Ishikawa (cell line): ENCODE data around the gene PDE6B.

Experiments used
- CEBPB ChIP-seq: IDR thresholded peaks from 2 replicates; pipeline ENCODE4 v1.6.1; 2012
- CREB1 ChIP-seq: IDR thresholded peaks from 2 replicates; pipeline ENCODE4 v1.6.1; 2012; ENCODE audit warnings: low read depth
- EGR1 ChIP-seq: IDR thresholded peaks from 2 replicates; pipeline ENCODE4 v1.6.1; 2012
- EP300 ChIP-seq: IDR thresholded peaks from 2 replicates; pipeline ENCODE4 v1.6.1; 2012; ENCODE audit warnings: borderline replicate concordance
- FOXM1 ChIP-seq: IDR thresholded peaks from 2 replicates; pipeline ENCODE4 v1.6.1; 2012; ENCODE audit warnings: low read depth, borderline replicate concordance
- NFIC ChIP-seq: IDR thresholded peaks from 2 replicates; pipeline ENCODE4 v1.6.1; 2012
- RAD21 ChIP-seq: IDR thresholded peaks from 2 replicates; pipeline ENCODE4 v1.6.1; 2012; ENCODE audit warnings: low read depth
- TAF1 ChIP-seq: IDR thresholded peaks from 2 replicates; pipeline ENCODE4 v1.6.1; 2012; ENCODE audit warnings: low read depth, mild to moderate bottlenecking
- TCF12 ChIP-seq: IDR thresholded peaks from 2 replicates; pipeline ENCODE4 v1.6.1; 2012; ENCODE audit warnings: low read depth
- TEAD4 ChIP-seq: IDR thresholded peaks from 2 replicates; pipeline ENCODE4 v1.6.1; 2012
- YY1 ChIP-seq: IDR thresholded peaks from 2 replicates; pipeline ENCODE4 v1.6.1; 2012; ENCODE audit warnings: low read depth
- ZBTB7A ChIP-seq: IDR thresholded peaks from 2 replicates; pipeline ENCODE4 v1.6.1; 2012; ENCODE audit warnings: low read depth
- TF ChIP-seq, protein P1 (sequence below): IDR thresholded peaks from 2 replicates; pipeline ENCODE4 v1.6.1; 2012
- TF ChIP-seq, protein P2 (sequence below): IDR thresholded peaks from 2 replicates; pipeline ENCODE4 v1.6.1; 2012; ENCODE audit warnings: low read depth, mild to moderate bottlenecking
- TF ChIP-seq, protein P3 (sequence below): IDR thresholded peaks from 2 replicates; pipeline ENCODE4 v1.6.1; 2012

The PDE6B gene

DNA sequence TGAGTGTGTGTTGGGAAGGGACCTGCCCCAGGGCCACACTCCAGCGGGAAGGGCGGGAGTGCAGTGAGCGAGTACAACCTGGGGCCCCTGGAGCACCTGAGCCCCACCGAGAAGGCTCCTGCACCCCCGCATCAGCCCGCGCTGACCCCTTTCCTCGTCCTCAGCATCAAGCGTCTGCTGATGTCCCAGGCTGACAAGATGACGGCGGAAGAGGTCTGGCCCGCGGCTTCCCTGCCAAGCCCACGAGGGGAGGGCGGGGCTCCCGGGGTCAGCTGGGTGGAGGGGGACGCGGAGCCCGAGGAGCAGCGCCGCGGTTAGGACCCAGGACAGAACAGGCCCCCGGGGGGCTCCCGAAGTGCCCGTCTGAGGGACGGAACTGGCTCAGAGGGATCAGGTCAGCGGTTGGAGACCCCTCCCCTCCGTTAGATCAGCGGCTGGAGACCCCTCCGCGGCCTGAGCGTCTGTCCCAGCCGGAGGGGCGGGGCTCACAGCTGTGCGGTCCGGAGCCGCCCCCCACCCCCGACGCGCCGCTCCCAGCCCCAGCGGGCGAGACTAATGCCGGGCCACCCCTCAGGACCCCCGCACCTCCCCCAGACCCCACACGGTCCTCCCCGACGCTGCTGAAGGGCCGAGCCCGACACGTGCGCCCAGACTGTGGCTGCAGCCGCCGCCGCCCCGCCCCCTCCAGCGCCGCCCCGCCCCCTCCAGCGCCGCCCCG, 55.7 kb downstream of the PDE6B start:
- TF ChIP-seq ZBTB7A: peak; percentile 69
- TF ChIP-seq, protein P1, sequence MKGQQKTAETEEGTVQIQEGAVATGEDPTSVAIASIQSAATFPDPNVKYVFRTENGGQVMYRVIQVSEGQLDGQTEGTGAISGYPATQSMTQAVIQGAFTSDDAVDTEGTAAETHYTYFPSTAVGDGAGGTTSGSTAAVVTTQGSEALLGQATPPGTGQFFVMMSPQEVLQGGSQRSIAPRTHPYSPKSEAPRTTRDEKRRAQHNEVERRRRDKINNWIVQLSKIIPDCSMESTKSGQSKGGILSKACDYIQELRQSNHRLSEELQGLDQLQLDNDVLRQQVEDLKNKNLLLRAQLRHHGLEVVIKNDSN: no peak
- no peak for TF ChIP-seq EGR1
- TF ChIP-seq NFIC: no peak
- no peak for TF ChIP-seq FOXM1
- no peak for TF ChIP-seq EP300
- TF ChIP-seq, protein P2, sequence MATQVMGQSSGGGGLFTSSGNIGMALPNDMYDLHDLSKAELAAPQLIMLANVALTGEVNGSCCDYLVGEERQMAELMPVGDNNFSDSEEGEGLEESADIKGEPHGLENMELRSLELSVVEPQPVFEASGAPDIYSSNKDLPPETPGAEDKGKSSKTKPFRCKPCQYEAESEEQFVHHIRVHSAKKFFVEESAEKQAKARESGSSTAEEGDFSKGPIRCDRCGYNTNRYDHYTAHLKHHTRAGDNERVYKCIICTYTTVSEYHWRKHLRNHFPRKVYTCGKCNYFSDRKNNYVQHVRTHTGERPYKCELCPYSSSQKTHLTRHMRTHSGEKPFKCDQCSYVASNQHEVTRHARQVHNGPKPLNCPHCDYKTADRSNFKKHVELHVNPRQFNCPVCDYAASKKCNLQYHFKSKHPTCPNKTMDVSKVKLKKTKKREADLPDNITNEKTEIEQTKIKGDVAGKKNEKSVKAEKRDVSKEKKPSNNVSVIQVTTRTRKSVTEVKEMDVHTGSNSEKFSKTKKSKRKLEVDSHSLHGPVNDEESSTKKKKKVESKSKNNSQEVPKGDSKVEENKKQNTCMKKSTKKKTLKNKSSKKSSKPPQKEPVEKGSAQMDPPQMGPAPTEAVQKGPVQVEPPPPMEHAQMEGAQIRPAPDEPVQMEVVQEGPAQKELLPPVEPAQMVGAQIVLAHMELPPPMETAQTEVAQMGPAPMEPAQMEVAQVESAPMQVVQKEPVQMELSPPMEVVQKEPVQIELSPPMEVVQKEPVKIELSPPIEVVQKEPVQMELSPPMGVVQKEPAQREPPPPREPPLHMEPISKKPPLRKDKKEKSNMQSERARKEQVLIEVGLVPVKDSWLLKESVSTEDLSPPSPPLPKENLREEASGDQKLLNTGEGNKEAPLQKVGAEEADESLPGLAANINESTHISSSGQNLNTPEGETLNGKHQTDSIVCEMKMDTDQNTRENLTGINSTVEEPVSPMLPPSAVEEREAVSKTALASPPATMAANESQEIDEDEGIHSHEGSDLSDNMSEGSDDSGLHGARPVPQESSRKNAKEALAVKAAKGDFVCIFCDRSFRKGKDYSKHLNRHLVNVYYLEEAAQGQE: no peak
- no peak for TF ChIP-seq TEAD4
- no peak for TF ChIP-seq YY1
- TF ChIP-seq CEBPB: no peak
- TF ChIP-seq TCF12: no peak
- TF ChIP-seq, protein P3, sequence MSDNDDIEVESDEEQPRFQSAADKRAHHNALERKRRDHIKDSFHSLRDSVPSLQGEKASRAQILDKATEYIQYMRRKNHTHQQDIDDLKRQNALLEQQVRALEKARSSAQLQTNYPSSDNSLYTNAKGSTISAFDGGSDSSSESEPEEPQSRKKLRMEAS: peak; percentile 62; the same call in 1 of the 2 replicates

DNA sequence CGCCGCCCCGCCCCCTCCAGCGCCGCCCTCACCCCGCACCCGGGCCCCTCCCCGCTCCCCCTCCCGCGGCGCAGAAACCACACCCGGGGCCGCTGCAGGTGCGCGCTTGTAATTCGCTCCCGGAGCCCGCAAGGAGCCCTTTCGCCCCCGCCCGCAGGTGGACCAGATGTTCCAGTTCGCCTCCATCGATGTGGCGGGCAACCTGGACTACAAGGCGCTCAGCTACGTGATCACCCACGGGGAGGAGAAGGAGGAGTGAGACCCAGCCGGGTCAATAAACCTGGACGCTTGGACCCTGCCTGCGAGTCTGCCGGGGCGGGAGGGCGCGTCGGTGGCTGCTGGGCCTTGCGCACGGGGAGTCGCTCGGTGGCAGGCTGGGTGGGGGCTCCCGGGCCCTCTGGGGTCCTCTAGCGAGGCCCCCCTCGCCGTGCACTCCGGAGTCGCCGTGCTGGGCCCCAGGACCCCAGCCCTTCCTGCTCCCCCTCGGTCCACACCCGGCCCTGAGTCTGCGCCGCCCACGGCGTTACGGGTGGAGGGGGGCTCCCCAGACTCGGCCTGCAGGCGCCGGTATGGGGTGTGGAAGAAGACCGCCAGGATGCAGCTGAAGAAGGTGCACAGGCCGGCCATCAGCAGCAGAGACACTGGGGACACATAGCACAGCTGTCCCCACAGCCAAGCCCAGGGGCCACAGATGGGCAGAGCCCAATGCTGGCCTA, 56.5 kb downstream of the PDE6B start:
- TF ChIP-seq FOXM1 (no peak), TCF12 (peak; percentile 37; the same call in 1 of the 2 replicates)
- TF ChIP-seq, protein P3: 0 out of 2 replicates have a peak, but pooled peaks have one; percentile 11

DNA sequence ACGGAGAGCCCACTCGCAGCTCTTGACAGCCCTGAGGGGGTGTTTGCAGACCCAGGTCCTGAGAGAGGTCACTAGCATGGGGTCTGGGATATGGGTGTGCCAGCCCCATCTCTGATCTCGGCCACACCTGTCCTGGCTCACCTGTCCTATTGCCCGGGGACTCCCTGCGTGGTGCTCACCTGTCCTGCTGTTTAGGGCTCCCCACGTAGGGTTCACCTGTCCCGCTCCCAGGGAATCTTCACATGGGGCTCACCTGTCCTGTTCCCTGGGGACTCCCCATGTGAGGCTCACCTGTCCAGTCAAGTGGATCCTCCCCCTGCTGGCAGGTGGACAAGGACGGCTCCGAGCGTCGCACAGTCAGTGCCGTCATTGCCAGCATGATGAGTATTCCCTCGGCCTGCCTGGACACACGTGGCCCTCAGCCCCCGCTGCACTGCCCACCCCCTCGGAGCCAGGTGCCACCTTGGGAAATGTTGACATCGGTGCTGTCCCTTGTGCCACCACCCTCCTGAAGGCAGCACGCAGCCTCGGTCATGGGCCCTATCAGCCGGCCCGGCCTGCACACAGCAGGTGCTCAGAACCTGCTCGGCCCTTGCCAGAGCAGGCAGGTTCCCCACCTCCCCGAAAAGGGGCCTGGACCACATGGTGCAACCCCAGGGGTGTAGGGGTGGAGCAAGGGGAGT, 57.3 kb downstream of the PDE6B start:
- TF ChIP-seq, protein P1: no peak
- TF ChIP-seq, protein P2: no peak
- TF ChIP-seq TAF1 (no peak), EP300 (no peak), EGR1 (no peak), CEBPB (no peak), FOXM1 (no peak)
- TF ChIP-seq, protein P3: no peak

DNA sequence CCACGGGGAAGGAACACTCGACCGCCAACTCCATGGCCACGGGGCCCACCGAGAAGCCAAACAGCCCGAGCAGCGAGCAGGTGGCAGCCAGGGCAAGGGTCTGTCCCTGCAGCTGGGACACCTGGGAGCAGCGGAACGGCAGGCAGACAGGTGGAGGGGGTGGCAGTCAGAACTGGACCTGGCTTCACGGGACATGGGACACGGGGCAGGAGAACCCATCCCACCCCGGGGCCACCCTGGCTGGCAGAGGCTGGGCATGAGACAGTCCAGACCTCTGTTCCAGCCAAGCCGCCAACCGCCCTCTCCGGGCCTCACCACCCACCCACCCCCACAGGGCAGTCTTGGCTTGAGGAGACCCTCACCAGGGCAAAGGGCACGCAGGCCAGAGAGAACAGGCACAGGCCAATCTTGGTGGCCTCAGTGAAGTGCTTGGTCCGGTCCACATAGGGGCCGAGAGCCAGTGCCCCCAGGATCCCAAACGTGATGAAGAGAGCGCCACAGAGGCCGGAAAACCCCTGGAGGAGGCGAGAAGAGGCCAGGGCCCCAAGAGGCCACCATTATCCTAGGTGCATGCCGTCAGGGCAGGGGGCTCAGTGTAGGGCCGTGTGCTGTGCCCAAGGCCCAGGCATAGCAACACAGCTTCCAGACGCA, 58.0 kb downstream of the PDE6B start:
- TF ChIP-seq, protein P1: no peak
- TF ChIP-seq EGR1: no peak
- no peak for TF ChIP-seq CREB1
- TF ChIP-seq, protein P3: no peak
- TF ChIP-seq YY1: no peak
- no peak for TF ChIP-seq CEBPB

DNA sequence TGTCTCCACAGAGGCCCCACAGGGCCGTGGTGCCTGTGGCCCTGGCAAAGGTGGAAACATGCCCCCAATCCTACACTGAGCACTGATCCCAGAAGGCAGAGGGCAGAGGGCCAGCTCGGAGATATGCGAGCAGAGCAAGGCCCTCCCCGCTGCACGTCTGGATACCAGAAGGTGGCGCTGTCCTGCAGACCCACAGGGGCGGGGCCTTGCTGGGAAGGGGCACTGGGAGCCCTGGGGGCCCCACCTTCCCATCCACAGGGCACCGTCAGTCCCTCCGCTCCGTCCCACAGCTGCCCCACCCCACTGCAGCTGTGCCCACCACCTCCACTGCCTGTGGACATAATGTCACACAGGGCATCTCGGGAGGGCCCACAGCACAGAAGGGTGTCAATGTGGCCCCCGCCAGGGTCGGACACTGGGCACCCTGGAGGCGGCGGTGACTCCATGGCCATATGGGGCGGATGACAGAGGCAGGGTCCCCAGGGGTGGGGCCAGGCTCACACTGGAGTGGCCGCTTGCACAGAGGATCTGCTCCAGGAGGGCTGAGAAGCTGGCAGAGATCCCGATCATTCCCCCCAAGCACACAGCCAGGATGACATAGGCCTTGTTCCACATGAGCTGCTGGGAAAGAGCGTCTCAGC, 58.7 kb downstream of the PDE6B start:
- TF ChIP-seq TEAD4 (peak; percentile 54), ZBTB7A (peak; percentile 89), NFIC (no peak), YY1 (no peak), TAF1 (no peak), FOXM1 (no peak), TCF12 (no peak), CEBPB (no peak), EGR1 (no peak), CREB1 (no peak), EP300 (no peak), RAD21 (peak; percentile 46; the same call in 1 of the 2 replicates)
- TF ChIP-seq, protein P3: 0 out of 2 replicates have a peak, but pooled peaks have one; percentile 24
- TF ChIP-seq, protein P2: no peak
- TF ChIP-seq, protein P1: no peak
